Measurements from ENCODE around the gene LRP3.
"Not testable (repeated sequence)": the region's sequence is repeated elsewhere in the genome, so short reads cannot be mapped to it uniquely, and the experiment has no call there.

Gene LRP3

DNA sequence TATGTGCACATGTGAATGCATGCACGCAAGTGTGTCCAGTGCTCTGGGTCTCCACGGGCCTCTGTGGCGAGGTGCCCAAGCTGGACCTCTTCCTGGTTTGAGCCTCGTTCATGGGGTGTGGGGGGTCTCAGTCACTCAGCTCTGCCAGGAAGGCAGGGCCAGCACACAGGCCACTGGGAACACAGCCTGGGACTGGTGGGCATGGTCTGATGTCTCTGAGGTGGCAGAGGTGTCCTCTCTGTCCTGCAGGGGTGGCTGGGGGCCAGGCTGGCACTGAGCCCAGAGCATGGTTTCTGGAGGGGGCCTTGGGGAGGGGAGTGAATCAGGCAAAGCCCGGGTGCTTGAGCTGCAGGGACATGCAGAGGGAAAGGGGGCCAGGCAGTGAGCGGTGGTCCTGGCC lies 9.4 kb downstream of the LRP3 start:
- no peak for DNase-seq

DNA sequence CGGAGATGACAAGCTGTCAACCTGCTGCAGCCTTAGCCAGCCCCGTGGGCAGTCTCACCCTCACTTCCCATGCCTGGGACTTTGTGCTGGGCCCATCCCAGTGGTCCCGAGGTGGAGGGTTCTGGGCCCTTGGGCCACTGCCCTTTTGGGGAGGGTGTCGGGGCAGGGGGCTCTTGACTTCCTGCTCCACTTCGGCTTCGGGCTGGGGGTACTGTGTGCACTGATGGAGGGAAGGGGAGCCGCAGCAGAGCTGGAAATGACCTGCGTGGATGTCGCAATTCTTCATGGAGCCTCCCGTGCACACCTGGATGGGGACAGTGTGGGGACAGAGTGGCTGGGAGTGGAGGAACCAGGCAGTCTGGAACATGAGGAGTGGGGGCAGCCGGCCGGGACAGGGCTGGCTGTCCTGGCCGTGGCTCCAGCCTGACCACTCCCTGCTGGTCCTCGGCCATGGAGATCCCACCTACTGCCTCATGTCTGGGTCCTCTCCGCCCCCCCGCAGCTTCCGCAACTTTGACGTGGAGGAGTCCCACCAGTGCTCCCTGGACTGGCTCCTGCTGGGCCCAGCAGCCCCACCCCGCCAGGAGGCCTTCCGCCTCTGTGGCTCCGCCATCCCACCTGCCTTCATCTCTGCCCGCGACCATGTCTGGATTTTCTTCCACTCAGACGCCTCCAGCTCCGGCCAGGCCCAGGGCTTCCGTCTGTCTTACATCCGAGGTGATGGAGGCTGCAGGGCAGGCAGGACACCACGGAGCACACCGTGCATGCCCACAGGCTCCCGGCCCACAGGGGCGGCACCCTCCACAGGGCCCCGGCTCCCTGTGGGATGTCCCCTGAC lies 10.2 kb downstream of the LRP3 start:
- no peak for DNase-seq

DNA sequence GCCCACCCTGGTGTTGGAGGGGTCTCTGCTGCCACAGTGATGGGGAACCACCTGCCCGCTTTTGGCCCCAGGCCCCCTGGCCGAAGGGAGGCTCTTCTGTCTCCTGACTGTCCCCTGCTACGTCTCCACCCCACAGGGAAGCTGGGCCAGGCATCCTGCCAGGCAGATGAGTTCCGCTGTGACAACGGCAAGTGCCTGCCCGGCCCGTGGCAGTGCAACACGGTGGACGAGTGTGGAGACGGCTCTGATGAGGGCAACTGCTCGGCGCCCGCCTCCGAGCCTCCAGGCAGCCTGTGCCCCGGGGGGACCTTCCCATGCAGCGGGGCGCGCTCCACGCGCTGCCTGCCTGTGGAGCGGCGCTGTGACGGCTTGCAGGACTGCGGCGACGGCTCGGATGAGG lies 11.0 kb downstream of the LRP3 start:
- no peak for DNase-seq

DNA sequence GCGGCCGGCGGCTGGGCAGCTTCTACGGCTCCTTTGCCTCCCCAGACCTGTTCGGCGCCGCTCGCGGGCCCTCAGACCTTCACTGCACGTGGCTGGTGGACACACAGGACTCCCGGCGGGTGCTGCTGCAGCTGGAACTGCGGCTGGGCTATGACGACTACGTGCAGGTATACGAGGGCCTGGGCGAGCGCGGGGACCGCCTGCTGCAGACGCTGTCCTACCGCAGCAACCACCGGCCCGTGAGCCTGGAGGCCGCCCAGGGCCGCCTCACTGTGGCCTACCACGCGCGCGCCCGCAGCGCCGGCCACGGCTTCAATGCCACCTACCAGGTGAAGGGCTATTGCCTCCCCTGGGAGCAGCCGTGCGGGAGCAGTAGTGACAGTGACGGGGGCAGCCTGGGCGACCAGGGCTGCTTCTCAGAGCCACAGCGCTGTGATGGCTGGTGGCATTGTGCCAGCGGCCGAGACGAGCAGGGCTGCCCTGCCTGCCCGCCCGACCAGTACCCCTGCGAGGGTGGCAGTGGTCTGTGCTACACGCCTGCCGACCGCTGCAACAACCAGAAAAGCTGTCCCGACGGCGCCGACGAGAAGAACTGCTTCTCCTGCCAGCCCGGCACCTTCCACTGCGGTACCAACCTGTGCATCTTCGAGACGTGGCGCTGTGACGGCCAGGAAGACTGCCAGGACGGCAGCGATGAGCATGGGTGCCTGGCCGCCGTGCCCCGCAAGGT lies 11.6 kb downstream of the LRP3 start:
- no peak for DNase-seq

DNA sequence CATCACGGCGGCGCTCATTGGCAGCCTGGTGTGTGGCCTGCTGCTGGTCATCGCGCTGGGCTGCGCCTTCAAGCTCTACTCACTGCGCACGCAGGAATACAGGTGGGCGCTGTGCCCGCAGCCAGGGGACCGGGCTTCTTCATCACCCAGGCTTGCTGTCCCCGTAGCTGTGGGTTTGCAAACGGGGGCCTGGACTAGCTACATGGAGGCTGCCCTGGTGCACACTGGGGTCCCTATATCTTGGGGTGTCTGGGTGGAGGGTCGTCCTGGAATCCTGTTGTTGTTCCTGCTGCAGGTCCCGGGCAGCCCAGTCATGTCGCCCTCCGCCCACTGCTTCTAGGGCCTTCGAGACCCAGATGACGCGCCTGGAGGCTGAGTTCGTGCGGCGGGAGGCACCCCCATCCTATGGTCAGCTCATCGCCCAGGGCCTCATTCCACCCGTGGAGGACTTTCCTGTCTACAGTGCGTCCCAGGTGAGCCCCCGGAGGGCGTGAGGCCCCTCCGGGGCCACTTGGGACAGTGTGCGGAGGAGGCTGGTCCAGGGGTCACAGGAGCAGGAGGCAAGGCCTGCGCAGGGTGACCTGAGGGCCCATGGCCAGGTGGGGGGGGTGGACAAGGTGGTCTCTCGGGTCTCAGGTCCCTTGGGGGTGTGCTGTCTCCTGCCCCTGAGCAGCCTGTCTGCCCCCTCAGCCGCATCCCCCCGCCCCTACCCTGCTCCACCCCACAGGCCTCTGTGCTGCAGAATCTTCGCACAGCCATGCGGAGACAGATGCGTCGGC lies 12.3 kb downstream of the LRP3 start:
- DNase-seq, result no peak

DNA sequence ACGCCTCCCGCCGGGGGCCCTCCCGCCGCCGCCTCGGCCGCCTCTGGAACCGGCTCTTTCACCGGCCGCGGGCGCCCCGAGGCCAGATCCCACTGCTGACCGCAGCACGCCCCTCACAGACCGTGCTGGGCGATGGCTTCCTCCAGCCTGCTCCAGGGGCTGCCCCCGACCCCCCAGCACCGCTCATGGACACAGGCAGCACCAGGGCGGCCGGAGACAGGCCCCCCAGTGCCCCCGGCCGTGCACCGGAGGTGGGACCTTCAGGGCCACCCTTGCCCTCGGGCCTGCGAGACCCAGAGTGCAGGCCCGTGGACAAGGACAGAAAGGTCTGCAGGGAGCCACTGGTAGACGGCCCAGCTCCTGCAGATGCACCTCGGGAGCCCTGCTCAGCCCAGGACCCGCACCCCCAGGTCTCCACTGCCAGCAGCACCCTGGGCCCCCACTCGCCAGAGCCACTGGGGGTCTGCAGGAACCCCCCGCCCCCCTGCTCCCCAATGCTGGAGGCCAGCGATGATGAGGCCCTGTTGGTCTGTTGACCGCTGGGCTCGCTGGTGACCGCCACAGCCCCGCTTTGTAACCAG lies 13.0 kb downstream of the LRP3 start:
- no peak for DNase-seq

DNA sequence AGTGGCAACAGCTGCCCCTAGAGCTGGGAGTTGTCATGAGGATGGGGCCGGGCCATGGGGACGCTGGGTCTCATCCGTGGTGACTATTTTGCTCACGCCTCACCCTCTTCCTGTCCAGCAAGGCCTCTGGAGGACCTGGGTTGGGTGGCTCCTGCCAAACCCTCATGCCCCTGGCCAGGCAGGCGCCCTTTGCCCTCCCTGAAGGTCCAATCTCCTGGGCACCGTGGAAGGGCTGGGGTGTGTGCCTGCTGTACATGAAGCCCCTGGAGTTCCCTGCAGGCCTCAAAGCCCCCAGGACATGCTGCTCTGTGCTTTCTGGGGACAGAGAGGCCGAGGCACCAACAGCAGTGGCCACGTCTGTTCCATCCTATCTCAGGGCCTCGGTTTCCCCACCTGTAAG lies 13.8 kb downstream of the LRP3 start:
- DNase-seq, result no peak

DNA sequence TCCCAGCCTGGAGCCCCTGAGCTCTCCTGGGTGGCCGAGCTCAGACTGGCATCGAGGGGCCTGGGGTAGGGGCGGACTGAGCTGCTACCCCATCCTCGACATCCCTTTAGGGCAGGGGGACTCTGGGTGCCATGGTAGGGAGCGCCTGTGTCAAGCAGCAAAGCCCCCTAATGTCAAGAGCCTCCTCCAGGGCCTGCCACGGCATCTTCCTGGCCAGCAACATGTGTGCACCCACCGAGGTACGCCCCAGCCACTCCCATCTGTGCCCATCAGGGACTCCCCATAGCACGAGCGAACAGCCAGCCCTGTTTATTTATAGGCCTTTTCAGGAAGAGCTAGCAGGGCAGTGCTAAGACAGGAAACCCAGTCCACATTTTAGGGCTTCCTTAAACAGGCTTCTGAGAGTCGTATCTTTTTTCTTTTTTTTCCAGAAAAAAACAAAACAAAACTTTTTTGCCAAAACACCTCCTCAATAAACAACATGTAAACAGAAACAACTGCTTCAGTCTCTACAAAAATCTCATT lies 14.3 kb downstream of the LRP3 start:
- DNase-seq, result no peak

DNA sequence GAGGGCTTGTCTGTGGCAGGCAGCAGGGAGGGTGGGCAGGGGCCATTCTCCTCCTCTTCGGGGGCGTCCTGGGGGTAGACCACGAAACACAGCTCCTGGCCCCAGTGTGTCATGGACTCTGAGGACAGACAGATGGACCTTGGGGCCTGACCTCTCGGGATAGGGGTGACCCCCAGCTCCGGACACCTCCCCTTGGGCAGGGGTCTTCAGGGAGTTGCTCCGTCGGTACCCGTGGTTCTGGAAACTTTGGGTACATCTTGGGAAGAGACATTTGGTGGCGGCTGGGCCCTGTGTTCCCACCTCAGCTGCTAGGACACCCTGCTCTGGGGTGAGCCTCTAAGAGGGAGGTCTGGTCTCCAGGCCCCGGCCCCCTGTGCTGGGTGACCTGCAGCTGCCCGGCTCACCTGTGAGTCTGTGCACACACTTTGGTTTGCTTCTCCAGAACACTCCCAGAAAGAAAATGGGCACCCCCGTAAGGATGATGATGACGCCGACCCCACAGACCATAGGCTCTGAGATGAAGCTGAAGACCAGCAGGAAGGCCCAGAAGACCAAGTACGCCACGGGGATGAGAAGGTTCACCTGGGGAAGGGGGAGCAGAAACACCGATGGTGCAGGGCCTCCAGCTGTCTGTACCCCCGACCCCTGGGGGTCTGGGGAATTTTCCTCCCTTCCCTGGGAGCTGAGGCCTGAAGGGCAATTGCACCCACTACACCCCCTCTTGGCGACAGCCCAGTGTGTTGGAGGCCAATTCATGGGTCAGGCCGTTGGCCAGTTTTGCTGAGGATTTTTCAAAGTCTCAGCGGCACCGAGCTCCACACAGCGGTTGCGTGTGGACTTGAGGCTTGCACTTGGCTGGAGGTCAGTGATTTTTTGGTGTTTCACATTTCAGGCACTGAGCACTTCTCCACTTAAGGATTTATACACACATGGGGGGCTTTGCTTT lies 15.0 kb downstream of the LRP3 start:
- no peak for DNase-seq

DNA sequence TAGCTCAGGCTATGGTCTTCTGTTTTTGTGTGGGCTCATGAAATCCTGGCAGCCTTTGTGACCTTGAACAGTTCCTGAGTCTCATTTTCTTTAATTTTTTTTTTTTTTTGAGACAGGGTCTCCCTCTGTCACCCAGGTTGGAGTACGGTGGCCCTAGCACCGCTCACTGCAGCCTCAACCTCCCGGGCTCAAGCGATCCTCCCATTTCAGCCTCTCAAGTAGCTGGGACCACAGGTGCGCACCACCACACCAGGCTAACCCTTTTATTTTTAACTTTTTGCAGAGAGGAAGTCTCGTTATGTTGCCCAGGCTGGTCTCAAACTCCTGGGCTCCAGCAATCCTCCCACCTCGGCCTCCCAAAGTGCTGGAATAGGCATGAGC lies 15.7 kb downstream of the LRP3 start:
- not testable (repeated sequence) for DNase-seq

DNA sequence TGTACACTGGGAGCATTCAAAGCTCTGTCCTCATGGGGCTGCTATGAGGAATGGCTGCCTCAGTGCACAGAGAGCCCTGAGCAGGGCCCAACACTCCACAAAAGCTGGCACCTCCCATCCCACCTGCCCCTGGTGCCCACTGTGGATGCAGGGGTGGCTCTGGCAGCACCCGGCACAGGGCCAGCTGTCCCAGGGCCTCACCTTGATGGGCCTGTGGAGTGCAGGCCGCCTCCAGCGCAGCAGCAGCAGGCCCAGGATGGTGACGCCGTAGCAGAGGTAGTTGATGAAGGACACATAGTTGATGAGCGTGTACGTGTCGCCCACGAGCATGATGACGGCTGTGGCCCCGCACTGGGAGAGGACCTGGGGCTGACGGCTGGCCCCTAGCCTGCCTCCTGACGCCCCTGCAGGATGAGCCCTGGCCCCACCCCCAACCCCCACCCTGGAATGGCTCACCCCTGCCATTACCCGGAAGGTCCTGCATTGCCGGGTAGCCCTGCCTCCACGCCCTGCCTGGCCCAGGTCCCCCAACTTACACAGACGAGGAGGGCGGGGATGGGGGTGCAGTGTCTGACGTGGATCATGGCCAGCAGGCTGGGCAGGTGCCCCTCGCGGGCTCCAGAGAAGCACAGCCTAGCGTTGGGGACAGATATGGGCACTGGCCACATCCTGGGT lies 16.3 kb downstream of the LRP3 start:
- DNase-seq, result no peak

DNA sequence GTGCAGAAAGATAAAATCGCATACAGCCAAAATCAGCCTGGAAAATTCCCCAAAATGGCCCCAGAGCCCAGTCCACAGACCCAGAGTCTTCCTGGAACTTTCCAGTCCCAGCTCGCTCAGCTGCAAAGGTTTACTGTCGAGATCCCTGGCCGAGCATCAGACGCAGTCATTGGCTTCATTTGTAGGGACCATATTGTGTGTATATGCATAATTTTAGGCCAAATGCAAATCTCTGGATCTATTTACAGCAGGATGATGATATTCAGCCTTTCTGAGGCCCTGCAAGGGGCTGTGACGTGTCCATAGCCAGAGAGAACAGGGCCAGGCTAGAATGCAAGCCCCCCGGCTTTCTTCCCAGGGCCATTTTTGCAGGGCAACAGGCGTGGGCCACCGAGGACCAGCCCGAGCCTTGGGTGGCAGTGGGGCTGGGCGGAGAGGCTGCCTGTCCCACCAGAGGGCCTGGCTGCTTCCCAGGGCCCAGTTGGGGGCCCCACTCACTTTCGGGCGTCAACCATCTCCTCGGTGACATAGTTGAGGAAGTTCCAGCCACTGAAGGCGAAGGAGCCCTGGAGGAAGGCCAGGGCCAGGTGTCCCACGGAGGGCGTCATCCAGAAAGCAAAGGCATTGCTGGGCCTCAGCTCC lies 17.8 kb downstream of the LRP3 start:
- no peak for DNase-seq

DNA sequence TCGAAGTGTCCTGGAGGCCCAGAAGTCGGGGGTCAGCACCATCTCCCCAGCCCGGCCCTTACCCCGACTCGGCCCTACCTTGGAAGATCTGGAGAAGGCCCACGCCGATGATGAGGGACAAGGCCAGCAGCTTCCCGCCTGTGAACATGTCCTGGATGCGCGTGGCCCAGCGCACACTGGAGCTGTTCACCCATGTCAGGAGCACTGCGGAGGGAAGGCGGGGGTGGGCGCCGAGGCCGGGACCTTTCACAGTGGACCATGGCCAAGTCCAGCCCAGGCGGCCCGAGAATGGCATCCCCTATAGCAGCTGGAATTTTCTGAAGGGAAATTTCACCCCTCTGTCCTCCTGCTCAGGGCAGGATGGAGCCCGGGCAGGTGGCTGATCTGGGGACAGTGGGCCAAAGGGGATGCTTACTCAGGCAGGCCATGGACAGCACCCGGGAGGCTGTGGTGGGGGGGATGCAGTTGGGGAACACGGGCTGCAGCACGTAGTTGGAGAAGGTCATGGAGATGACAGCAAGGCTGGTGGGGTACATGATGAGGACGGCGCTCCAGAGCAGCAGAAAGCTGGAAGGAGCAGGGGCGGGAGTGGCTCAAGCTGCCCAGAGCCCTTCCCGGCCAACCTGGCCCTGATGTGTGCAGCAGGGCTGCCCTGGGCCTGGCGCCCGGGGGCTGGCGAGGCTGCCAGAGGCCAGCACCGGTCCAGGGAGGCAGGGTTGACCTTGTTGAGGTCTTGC lies 18.5 kb downstream of the LRP3 start:
- DNase-seq, result no peak

DNA sequence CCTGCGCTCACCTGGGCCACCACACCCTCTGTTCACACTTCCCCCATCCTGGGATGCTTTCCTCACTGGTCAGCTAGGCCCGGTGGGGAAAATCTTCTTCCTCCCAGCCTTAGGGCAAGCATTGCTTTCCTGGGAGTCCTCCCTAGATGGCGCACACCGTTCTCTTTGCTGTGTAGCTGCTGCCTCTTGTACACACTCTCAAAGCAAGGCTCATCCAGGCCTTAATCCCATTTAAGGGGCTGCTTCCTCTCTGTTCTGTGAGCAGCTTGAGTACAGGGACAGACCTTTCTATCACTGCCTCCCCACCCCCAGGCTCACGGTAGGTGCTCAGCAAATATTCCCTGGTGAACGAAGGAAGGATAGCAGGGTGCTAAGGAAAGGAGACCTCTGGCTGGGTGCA lies 20.5 kb downstream of the LRP3 start:
- no peak for DNase-seq

DNA sequence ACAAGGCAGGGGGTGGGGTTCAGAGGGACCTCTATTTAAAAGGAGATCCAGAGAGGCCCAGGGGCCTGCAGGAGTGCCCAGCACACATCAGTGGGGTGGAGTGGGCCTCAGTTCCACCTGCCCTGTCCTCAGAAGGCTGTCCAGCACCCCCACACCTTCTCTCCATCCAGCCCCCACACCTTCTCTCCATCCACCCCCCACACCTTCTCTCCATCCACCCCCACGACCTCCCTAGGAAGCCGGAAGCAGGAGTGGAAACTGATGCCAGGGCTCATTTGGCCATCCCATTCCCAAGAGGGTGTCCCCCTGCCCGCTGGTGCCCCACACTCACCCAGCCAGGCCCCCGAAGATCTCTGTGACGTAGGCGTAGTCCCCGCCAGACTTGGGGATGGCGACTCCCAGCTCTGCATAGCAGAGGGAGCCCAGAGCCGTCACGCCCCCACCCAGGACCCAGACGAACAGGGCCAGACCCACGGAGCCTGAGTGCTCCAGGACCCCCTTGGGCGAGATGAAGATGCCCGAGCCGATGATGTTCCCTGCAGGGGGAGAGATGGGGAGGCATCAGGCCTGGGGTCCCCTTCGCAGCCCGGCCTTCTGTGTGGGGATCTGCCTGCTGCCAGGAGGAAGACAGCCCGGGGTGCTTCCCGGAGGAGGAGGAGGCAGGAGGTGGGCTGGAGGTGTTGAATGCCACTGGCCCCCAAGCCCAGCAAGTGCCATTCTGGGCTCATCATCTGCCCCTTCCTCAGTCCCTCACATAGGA lies 21.5 kb downstream of the LRP3 start:
- DNase-seq, result no peak

DNA sequence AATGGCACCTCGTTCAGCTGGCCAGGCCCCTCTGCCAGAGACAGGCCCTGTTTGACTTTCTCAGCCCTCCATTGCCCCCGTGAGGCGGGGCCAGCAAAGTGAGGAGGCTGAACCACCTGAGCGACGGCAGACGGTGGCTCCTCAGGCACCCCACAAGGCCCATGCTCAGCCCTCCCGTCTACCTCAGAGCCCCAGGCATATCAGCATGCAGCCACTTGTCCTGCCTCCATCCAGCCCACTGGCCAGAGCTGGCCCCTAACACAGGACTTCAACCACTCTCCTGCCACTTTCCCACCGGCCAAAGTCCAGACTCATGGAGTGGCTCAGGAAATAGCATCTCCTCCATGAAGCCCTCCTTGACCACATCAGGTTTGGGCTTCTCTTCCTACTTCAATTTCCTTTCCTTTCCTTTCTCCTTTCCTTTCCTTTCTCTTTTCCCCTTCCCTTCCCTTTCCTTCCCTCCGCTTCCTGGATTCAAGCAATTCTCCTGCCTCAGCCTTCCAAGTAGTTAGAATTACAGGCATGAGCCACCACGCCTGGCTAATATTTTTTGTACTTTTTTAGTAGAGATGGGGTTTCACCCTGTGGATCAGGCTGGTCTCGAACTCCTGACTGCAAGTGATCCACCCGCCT lies 22.2 kb downstream of the LRP3 start:
- DNase-seq, result no peak

DNA sequence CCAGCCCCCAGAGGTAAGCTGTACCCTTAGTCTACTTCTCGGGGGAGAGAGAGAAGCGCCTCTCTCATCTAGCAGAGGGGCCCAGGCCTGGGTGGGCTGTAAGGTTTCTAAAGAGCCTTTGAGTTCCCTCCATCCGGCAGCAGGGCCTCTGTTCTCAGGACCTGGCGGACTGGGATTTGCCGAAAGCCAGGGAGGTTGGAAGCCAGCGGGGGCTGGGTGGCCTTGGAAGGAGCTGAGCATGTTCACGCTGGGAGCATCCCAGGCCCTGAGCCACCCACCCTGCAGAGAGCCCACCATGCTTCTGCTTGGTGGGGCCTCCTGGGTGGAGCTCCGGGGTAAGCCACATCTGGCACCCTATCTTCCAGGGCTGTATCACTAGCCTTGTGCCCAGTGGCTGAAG lies 23.8 kb downstream of the LRP3 start:
- DNase-seq, result no peak

DNA sequence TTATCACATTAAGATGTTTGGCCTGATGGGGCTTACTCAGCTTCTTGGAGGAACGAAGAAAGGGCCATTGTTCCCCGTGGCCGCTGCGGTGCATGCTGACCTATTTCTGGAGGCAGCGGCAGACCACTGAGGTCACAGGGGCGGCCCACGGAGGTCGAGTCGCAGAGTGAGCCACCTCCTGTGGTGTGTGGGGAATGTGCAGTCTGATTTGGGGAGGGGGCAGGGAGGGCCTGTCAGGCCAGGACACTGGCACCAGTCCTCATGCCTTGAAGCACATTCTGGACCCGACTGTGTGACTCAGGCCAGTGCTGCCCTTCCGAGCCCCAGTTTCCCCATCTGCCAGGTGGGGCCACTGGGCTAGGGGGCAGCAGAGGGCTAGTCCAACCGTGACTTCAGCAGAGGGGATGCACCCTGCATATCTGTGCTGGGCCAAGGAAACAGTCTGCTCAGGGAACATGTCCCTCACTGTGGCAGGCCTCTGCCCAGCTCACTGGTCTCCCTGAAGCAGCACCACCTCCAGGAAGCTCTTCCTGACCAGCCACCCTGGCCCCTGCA lies 25.2 kb downstream of the LRP3 start:
- no peak for DNase-seq
